ENCODE measurements around the gene CNOT4.
"Not testable (repeated sequence)": the region's sequence is repeated elsewhere in the genome, so short reads cannot be mapped to it uniquely, and the experiment has no call there.

The CNOT4 gene

GRCh38 chr7:135322571-135323340 lies 187.1 kb downstream of the CNOT4 start:
- no peak for DNase-seq (ENCODE audit: low spot score)

- DNase-seq (ENCODE audit: low spot score), result no peak
Observed at GRCh38 chr7:135321556-135321955, 188.3 kb downstream of the CNOT4 start.

- DNase-seq (ENCODE audit: low spot score), result not testable (repeated sequence)
Observed at GRCh38 chr7:135320953-135321352, 188.9 kb downstream of the CNOT4 start.

GRCh38 chr7:135320268-135320667 lies 189.6 kb downstream of the CNOT4 start:
- DNase-seq (ENCODE audit: low spot score), result no peak

- no peak for DNase-seq (ENCODE audit: low spot score)
Observed at GRCh38 chr7:135317676-135318325, 192.1 kb downstream of the CNOT4 start.

- no peak for DNase-seq (ENCODE audit: low spot score)
Observed at GRCh38 chr7:135316648-135317313, 193.1 kb downstream of the CNOT4 start.

GRCh38 chr7:135313971-135314370 lies 195.9 kb downstream of the CNOT4 start:
- no peak for DNase-seq (ENCODE audit: low spot score)

Measured in CD4-positive, alpha-beta T cell treated with Interleukin-15 for 4 hours (primary cell).